ENCODE results near the gene ZSCAN23. TPM values are rescaled to one million over a fixed set of nuclear protein-coding genes. Genes with fewer than 3 reads are reported as not detected.
A peak's percentile ranks its signal among the peaks of the same experiment; 100 is the strongest.

The ZSCAN23 gene
- total and polyA plus RNA-seq, 2 experiments from 2014 or later = 4.9 to 11.3 TPM

DNA sequence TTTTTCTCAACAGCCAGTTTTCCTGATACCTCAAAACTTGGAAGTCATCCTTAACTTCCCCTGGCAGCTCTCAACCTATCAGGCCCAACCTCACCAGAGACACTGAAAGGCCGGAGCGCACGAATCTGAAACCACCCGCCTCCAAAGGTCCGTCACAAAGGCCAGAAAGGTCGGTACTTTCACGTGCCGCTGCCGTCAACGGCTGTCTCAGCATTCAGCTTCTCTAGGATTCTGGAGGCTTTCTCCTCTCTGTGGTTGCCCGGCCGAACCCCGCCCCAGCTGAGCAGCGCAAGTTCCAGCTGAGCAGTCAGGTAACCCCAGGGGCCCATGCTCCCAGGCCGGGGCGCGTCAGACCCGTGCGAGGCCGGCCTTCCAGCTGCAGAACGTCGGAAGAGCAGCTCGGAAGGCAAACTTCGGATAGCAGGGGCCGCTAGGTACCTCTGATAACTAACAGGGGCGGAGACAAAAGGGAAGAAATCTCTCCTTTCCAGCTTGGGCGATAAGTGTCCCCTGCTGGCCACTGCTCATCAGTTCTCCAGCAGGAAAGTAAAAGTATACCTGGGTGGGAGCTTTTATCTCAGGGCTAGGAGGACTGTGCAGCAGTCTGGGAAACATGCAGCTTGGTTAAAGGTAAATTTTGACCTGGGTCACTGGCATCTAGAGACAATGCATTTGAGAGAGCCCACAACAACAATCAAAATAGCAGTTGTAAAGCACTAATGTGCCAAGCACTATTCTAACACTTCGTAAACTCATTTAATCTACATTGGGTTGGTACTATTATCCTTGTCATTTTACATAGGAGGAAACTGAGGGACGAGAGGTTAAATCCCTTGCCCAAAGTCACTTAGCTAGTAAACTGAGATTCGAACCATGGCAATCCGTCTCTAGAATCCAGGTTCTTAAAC is 59.8 kb downstream of the ZSCAN23 start:
- H3K27me3 ChIP-seq = no peaks in the 10 kb centered on the region
- H3K4me1 ChIP-seq (ENCODE audit: low read depth) = peaks cover 3% of the 10 kb centered on the region
- TF ChIP-seq CTCF (IDR thresholded peaks at IDR 0.05; ENCODE audit: low read depth, low read length) = peak; percentile 58
- no peaks in the 10 kb centered on the region for H3K9me3 ChIP-seq (ENCODE audit: low read depth)
- H3K36me3 ChIP-seq = peaks cover 26% of the 10 kb centered on the region
- peak overlapping the region; percentile 30 for H3K4me3 ChIP-seq
- DNase-seq (ENCODE audit: low read depth in 1 of 2, low spot score in 1 of 2) = peak; percentile 92 to 95
- H3K27ac ChIP-seq = peak overlapping the region; percentile 85

Other genes with a start within 250 kb of the ZSCAN23 start
- 18.6 and 21.8 TPM in 2 replicates for gene ZSCAN9, start 218.2 kb downstream of the ZSCAN23 start, total RNA-seq
- gene ZSCAN9, start 218.2 kb downstream of the ZSCAN23 start, polyA plus RNA-seq = 14.4 and 15.4 TPM in 2 replicates
- 7.9 and 8.4 TPM in 2 replicates for gene ZKSCAN4, start 191.2 kb downstream of the ZSCAN23 start, total RNA-seq
- 6.8 and 7.1 TPM in 2 replicates for gene ZKSCAN4, start 191.2 kb downstream of the ZSCAN23 start, polyA plus RNA-seq
- not detected in 2 replicates for gene NKAPL, start 184.2 kb downstream of the ZSCAN23 start, total RNA-seq
- not detected in 2 replicates for gene NKAPL, start 184.2 kb downstream of the ZSCAN23 start, polyA plus RNA-seq
- gene ZSCAN26, start 176.3 kb downstream of the ZSCAN23 start, total RNA-seq = 23.7 and 37.9 TPM in 2 replicates
- 20.2 and 25.3 TPM in 2 replicates for gene ZSCAN26, start 176.3 kb downstream of the ZSCAN23 start, polyA plus RNA-seq
- gene PGBD1, start 161.9 kb downstream of the ZSCAN23 start, total RNA-seq = 7.5 and 8.2 TPM in 2 replicates
- 6.0 and 8.2 TPM in 2 replicates for gene PGBD1, start 161.9 kb downstream of the ZSCAN23 start, polyA plus RNA-seq
- 5.0 and 8.1 TPM in 2 replicates for gene ZSCAN31, start 107.3 kb downstream of the ZSCAN23 start, total RNA-seq
- gene ZSCAN31, start 107.3 kb downstream of the ZSCAN23 start, polyA plus RNA-seq = 3.8 and 6.8 TPM in 2 replicates
- gene ZKSCAN3, start 93.5 kb downstream of the ZSCAN23 start, total RNA-seq = 11.2 and 13.3 TPM in 2 replicates
- gene ZKSCAN3, start 93.5 kb downstream of the ZSCAN23 start, polyA plus RNA-seq = 7.2 and 7.8 TPM in 2 replicates
- 7.6 and 12.0 TPM in 2 replicates for gene ZSCAN12, start 43.7 kb downstream of the ZSCAN23 start, total RNA-seq
- gene ZSCAN12, start 43.7 kb downstream of the ZSCAN23 start, polyA plus RNA-seq = 7.0 and 7.3 TPM in 2 replicates
- not detected in 2 replicates for gene GPX6, start 72.3 kb upstream of the ZSCAN23 start, total RNA-seq
- not detected in 2 replicates for gene GPX6, start 72.3 kb upstream of the ZSCAN23 start, polyA plus RNA-seq
- 0.30 and 1.1 TPM in 2 replicates for gene GPX5, start 82.4 kb upstream of the ZSCAN23 start, total RNA-seq
- gene GPX5, start 82.4 kb upstream of the ZSCAN23 start, polyA plus RNA-seq = 0.92 and 3.6 TPM in 2 replicates

Measured in cardiac muscle cell (in vitro differentiated cells and primary cell).